HepG2 (cell line): ENCODE measurements around the gene MED20. TPM values are rescaled to one million over a fixed set of nuclear protein-coding genes. Genes with fewer than 3 reads are reported as not detected.
A peak's percentile ranks its signal among the peaks of the same experiment; 100 is the strongest.

Source experiments
- ARNTL ChIP-seq: sonication (generic); formaldehyde crosslinking; IDR thresholded peaks from 2 replicates; pipeline ENCODE4 v1.4.0; 2020; ENCODE audit warnings: mild to moderate bottlenecking, missing genetic modification reagents
- DMTF1 ChIP-seq: sonication (generic); formaldehyde crosslinking; IDR thresholded peaks from 2 replicates; pipeline ENCODE4 v1.4.0; 2020; ENCODE audit warnings: mild to moderate bottlenecking, missing genetic modification reagents
- ELK4 ChIP-seq: sonication (generic); formaldehyde crosslinking; IDR thresholded peaks from 2 replicates; pipeline ENCODE4 v1.9.0; 2021; ENCODE audit warnings: missing genetic modification reagents, borderline replicate concordance
- GABPA ChIP-seq, 2 experiments: IDR thresholded peaks; 2 replicates each; pipeline ENCODE4 v1.6.1; 2011 to 2016; ENCODE audit warnings: low read depth in 2 of 2, low read length in 1 of 2, missing biosample characterization in 1 of 2, missing genetic modification characterization in 1 of 2
- HOXA3 ChIP-seq: sonication (generic); formaldehyde crosslinking; IDR thresholded peaks from 2 replicates; pipeline ENCODE4 v1.5.0; 2020; ENCODE audit warnings: missing genetic modification reagents
- KMT2B ChIP-seq: IDR thresholded peaks from 2 replicates; pipeline ENCODE4 v1.6.1; 2016; ENCODE audit warnings: missing genetic modification reagents, missing compliant biosample characterization
- PAX8 ChIP-seq: sonication (generic); formaldehyde crosslinking; IDR thresholded peaks from 2 replicates; pipeline ENCODE4 v1.8.0; 2022; ENCODE audit warnings: mild to moderate bottlenecking, missing genetic modification reagents, borderline replicate concordance
- TCF12 ChIP-seq, 2 experiments: fragments of 450-650 bp in 1 of 2; sonication (generic) in 1 of 2; formaldehyde crosslinking in 1 of 2; IDR thresholded peaks; 2 replicates each; pipeline versions ENCODE4 v1.6.1 to v1.8.0; 2017 to 2022; ENCODE audit warnings: antibody characterized with exemption in 1 of 2, mild to moderate bottlenecking in 1 of 2, missing genetic modification reagents in 1 of 2, moderate library complexity in 1 of 2
- YEATS4 ChIP-seq: sonication (generic); formaldehyde crosslinking; IDR thresholded peaks from 2 replicates; pipeline ENCODE4 v1.4.0; 2020; ENCODE audit warnings: missing genetic modification reagents, borderline replicate concordance
- YY1 ChIP-seq: IDR thresholded peaks from 2 replicates; pipeline ENCODE4 v1.6.1; 2011; ENCODE audit warnings: low read length, low read depth, moderate library complexity, mild to moderate bottlenecking; ENCODE audit not compliant: insufficient read depth, insufficient replicate concordance
- ZBTB26 ChIP-seq: IDR thresholded peaks from 2 replicates; pipeline ENCODE4 v1.6.1; 2016; ENCODE audit warnings: missing compliant biosample characterization, missing genetic modification reagents, borderline replicate concordance
- ZNF121 ChIP-seq: sonication (generic); formaldehyde crosslinking; IDR thresholded peaks from 2 replicates; pipeline ENCODE4 v1.5.0; 2020; ENCODE audit warnings: mild to moderate bottlenecking, missing genetic modification reagents
- ZNF124 ChIP-seq: sonication (generic); formaldehyde crosslinking; IDR thresholded peaks from 2 replicates; pipeline ENCODE4 v1.4.0; 2020; ENCODE audit warnings: missing genetic modification reagents
- ZNF142 ChIP-seq: sonication (generic); formaldehyde crosslinking; IDR thresholded peaks from 2 replicates; pipeline ENCODE4 v1.4.0; 2020; ENCODE audit warnings: missing genetic modification reagents
- polyA plus RNA-seq, 8 experiments: library from polyadenylated mRNA; depleted of rRNA in 3 of 8; stranded (reverse) in 7 of 8; unstranded in 1 of 8; fragments of >200 nt; fragmentation: Illumina TruSeq in 4 of 8; extraction: Trizol in 4 of 8; gene quantifications; 2 replicates each; pipeline versions ENCODE4 v1.2.1 to v1.2.3, GENCODE V29; 2011 to 2016; ENCODE audit warnings: low read depth in 4 of 8, missing spikeins in 1 of 8, mixed read lengths in 1 of 8; ENCODE audit not compliant: insufficient read depth in 1 of 8
- total RNA-seq, 5 experiments: library from RNA; depleted of rRNA; stranded (reverse); fragments of >200 nt; fragmentation: Illumina TruSeq; extraction: Trizol; gene quantifications; 2 replicates each; pipeline ENCODE4 v1.2.3, GENCODE V29; 2016; ENCODE audit warnings: low read depth in 1 of 5

MED20 gene
- total and polyA plus RNA-seq, 2 of the 13 experiments (the other 11 are each of a cell fraction or from before 2014, with no cell fraction given) = 28.1 to 41.1 TPM

GRCh38 chr6:41941280-41942066, 20.5 kb upstream of the MED20 start, which contains the start of gene CCND3 (continued):
- TF ChIP-seq HOXA3 (CRISPR knock-in tag) (peak; percentile 64), ZNF142 (CRISPR knock-in tag) (peak; percentile 99), ZNF121 (CRISPR knock-in tag) (0 out of 2 replicates have a peak, but pooled peaks have one; percentile 12), DMTF1 (CRISPR knock-in tag) (0 out of 2 replicates have a peak, but pooled peaks have one; percentile 30), YY1 (peak; percentile 48), KMT2B (peak; percentile 68; the same call in 1 of the 2 replicates), ARNTL (CRISPR knock-in tag) (peak; percentile 57; the same call in 1 of the 2 replicates), PAX8 (0 out of 2 replicates have a peak, but pooled peaks have one; percentile 83), TCF12 (IDR thresholded peaks at IDR 0.05) (no peak), TCF12 (CRISPR knock-in tag; IDR thresholded peaks at IDR 0.05) (0 out of 2 replicates have a peak, but pooled peaks have one; percentile 12), ZNF124 (no peak), ZBTB26 (CRISPR knock-in tag) (no peak; the same call in 1 of the 2 replicates), ELK4 (CRISPR knock-in tag) (no peak), YEATS4 (peak; percentile 59; the same call in 1 of the 2 replicates), GABPA (IDR thresholded peaks at IDR 0.05; ENCODE audit: low read depth, low read length) (peak; percentile 51; the same call in 1 of the 2 replicates), GABPA (CRISPR knock-in tag; IDR thresholded peaks at IDR 0.05; ENCODE audit: low read depth) (peak; percentile 69)
